CD4-positive, alpha-beta T cell treated with Interleukin-6 at 100 ng/mL for 8 hours (primary cell): ENCODE measurements around the gene SIRT7.
A peak's percentile ranks its signal among the peaks of the same experiment; 100 is the strongest.

Experiments used
- DNase-seq: peaks from one replicate; pipeline ENCODE4 v3.0.0-alpha.2; 2020; ENCODE audit warnings: mixed read lengths, low spot score

Gene SIRT7, protein sequence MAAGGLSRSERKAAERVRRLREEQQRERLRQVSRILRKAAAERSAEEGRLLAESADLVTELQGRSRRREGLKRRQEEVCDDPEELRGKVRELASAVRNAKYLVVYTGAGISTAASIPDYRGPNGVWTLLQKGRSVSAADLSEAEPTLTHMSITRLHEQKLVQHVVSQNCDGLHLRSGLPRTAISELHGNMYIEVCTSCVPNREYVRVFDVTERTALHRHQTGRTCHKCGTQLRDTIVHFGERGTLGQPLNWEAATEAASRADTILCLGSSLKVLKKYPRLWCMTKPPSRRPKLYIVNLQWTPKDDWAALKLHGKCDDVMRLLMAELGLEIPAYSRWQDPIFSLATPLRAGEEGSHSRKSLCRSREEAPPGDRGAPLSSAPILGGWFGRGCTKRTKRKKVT

GRCh38 chr17:81917565-81918332 is at the start of gene SIRT7:
TSS of gene SIRT7 (minus strand) at chr17:81918176. CDS start at chr17:81918131, 45 bp downstream.
- DNase-seq = peak; percentile 92

- DNase-seq = no peak
Measured at GRCh38 chr17:81967244-81967532, 49.2 kb upstream of the SIRT7 start.

GRCh38 chr17:81966343-81967243 is 48.6 kb upstream of the SIRT7 start:
- no peak for DNase-seq

DNA sequence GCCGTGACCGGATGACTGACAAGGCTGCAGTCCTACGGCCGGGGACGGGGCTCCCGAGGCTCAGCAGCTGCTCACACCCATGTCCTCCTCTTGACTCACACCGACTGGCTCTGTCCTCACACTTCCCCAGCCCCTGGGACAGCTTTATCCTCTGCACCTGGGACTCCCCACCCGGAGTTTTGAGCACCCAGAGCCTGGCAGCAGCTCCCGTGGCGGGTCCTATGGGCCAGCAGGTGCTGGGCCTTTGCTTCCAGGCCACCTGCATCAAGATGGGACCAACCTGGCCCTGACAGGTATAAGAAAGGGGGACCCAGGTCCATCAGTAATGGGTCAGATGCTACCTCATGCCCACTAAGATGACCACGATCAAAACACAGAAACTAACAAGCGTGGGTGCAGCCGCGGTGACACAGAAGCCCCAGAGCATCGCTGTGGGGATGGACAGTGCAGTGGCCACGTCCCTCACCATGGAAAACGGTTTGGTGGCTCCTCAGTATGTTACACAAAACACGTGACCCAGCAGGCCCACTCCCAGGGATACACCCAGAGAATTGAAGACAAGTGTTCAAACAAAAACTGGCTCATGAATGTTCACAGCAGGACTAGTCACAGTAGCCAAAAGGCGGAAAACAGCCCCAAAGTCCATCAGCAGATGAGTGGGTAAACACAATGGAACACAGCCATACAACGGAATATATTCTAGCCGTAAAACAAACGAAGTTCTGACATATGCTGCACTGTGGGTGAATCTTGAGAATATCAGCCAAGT is 46.3 kb upstream of the SIRT7 start:
- no peak for DNase-seq

GRCh38 chr17:81962499-81963441 is 44.8 kb upstream of the SIRT7 start:
- no peak for DNase-seq

DNA sequence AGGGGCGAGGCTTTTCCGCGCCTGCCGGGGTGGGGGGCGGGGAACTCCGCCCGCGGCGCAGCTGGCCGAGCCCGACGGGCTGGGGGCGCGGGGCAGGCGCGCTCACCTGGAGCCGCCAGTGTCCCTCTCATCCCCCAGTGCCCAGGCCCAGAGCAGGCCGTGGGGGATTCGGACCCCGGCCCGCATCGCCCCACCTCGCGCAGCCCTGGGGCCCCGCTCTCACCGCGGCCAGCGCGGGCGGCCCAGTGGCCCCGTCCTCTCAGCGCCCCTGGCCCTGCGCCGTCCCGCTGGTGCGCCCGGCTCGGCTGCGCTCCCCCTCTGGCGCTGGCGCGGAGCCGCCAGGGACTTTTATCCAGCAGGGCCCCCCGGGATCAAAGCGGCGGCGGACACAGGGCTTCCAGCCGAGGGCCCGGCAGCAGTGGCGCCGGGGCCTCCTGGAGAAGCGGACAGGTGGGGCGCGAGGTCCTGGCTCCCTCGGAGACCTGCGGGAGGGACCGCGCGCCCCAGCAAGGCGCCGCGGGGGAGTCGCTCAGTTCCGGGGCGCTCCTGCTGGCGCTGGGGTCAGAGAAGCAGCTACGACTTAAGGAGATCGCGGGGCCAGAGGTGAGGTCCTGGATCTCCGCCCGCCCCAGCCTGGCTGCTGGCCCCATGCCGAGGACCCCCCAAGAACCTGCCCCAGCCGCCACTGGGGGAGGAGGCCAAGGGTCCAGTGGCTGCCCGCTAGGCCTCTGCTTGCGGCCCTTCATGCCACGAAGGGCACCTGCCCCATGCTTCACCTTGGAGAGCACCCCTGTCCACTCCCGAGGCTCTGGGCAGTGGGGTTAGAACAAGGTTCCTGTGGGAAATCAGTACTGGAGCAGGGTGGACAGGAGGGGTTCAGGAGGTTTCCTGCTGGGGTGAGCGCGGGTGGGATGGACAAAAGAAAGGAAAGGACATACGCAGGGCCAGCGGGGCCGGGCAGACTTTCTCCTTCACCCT is 43.8 kb upstream of the SIRT7 start:
- no peak for DNase-seq

- no peak for DNase-seq
Measured at GRCh38 chr17:81961087-81961511, 43.1 kb upstream of the SIRT7 start, which contains the start of gene NOTUM. TSS of gene NOTUM (minus strand) at chr17:81961187. CDS start at chr17:81960909, 278 bp downstream.

DNA sequence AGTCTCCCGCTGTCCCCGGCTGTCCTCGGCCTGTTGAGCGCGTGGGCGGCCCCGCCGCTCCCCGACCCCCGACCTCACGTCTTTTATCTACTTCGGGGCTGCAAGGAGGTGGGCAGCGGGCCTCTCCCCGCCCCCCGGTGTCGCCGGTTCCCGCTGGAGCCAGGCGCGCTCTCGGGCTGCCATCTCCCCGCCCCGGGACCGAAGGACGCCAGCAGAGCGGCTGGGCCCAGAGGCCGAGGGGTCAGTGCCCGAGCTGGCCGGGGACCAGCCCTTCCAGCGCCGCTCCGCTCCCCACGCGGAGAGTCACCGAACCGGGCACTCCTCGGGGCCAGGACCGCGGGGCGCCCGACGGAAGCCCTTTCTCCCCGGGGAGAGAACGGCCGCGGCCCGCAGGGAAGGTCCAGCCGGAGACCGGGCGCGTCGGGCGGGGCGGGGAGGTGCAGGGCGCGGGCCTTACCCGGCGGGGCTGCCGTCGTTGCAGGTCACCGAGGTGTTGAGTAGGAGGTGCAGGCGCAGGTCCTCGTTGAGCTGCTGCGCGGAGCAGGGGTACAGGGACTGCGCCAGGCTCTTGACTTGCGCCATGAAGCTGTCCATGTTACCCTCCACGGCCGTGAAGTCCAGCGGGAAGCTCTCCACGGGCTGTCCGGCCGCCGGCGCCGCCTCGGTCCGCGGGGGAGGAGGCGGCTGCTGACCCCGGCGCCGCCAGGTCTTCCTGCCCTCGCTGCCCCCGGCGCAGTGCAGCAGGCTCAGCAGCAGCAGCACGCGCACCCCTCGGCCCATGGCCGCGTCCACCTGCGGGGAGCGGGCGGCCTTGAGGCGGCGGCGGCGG is 42.4 kb upstream of the SIRT7 start:
- DNase-seq = no peak

- peak; percentile 78 for DNase-seq
Measured at GRCh38 chr17:81959362-81960129, 41.6 kb upstream of the SIRT7 start.

DNA sequence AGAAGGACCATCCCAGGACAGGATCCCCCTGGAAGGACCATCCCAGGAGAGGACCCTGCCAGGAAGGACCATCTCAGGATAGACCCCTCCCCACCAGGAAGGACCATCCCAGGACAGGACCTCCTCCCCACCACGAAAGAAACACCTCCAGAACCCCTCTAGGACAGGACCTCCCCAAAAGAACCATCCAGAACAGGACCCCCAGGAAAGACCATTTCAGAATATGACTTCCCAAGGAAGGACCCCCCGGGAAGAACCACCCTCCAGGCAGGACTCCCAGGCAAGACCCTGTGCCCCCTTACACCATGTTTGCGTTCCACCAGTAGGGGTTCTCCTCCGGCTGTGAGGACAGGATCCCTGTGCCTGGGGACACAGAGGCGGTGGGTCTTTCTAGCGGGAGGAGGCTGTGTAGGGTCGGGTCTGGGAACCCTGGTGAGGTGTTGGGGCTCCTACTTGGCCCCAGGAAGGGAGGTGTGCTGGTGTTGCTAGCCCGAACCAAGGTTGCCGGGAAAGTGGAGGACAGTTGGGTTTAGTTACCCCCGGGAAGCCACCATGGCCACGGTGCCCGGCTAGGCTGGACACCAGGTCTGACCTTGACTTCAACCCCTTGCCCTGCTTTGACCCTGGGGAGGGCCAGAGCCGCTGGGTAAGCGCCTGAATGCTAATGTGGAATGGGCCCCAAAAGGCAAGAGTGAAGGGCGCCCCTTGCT is 40.8 kb upstream of the SIRT7 start:
- no peak for DNase-seq

GRCh38 chr17:81957691-81958432 is 39.9 kb upstream of the SIRT7 start:
- no peak for DNase-seq

GRCh38 chr17:81956607-81957589 is 38.9 kb upstream of the SIRT7 start:
- DNase-seq = no peak

- DNase-seq = no peak
Measured at GRCh38 chr17:81955756-81956544, 38.0 kb upstream of the SIRT7 start.
